Tibial nerve (tissue), 4 donors: ENCODE measurements around the gene TCFL5. TPM values are rescaled to one million over a fixed set of nuclear protein-coding genes. Genes with fewer than 3 reads are reported as not detected.

Experiments used
- DNase-seq, 2 donors: peaks; one replicate each; pipeline ENCODE4 v3.0.0-alpha.2; 2019; ENCODE audit warnings: low spot score in 2 of 2
- H3K27ac ChIP-seq, 4 donors: fragments of 200-600 bp; sonication (generic) in 3 of 4; one replicate each; pipeline ENCODE4 v1.5.1; 2017 to 2019; ENCODE audit warnings: mild to moderate bottlenecking in 1 of 4
- H3K27me3 ChIP-seq, 2 donors: fragments of 200-600 bp; sonication (generic) in 1 of 2; one replicate each; pipeline versions ENCODE4 v1.5.1 to v1.6.0; 2017 to 2019
- H3K36me3 ChIP-seq, 3 donors: fragments of 200-600 bp; sonication (generic); one replicate each; pipeline ENCODE4 v1.5.1; 2018 to 2019
- H3K4me1 ChIP-seq, 4 donors: fragments of 200-600 bp; sonication (generic) in 3 of 4; one replicate each; pipeline ENCODE4 v1.5.1; 2017 to 2019
- H3K4me3 ChIP-seq, 4 donors: fragments of 200-600 bp; sonication (generic) in 3 of 4; one replicate each; pipeline ENCODE4 v1.5.1; 2017 to 2019; ENCODE audit warnings: mild to moderate bottlenecking in 1 of 4, moderate library complexity in 1 of 4
- H3K9me3 ChIP-seq, 4 donors: fragments of 200-600 bp; sonication (generic) in 3 of 4; one replicate each; pipeline ENCODE4 v1.5.1; 2017 to 2019
- EP300 ChIP-seq, 2 donors: sonication (generic); formaldehyde crosslinking; IDR thresholded peaks; one replicate each; pipeline ENCODE4 v1.6.1; 2017; ENCODE audit warnings: antibody characterized with exemption in 2 of 2, mild to moderate bottlenecking in 1 of 2
- POLR2A ChIP-seq, 2 donors: fragments of 450-650 bp; IDR thresholded peaks; one replicate each; pipeline ENCODE4 v1.6.1; 2017; ENCODE audit warnings: antibody characterized with exemption in 2 of 2, mild to moderate bottlenecking in 2 of 2, moderate library complexity in 2 of 2
- WGBS, 2 donors: methylation state at CpG; one replicate each; pipeline ENCODE4 v1.1.5; 2018; 5-methylcytosine and 5-hydroxymethylcytosine counted together
- total RNA-seq, 4 donors: library from RNA; depleted of rRNA; stranded (reverse); fragments of >200 nt; gene quantifications; one replicate each; pipeline ENCODE4 v1.1.0, GENCODE V29; 2016
- TF ChIP-seq, protein P1 (sequence below), 5 experiments: fragments of 200-600 bp in 3 of 5; fragments of 450-650 bp in 2 of 5; sonication (generic) in 3 of 5; IDR thresholded peaks; one replicate each; pipeline ENCODE4 v1.5.1; 2016 to 2019; ENCODE audit warnings: antibody characterized with exemption in 5 of 5, mild to moderate bottlenecking in 3 of 5, moderate library complexity in 2 of 5

Gene TCFL5
- total RNA-seq, 4 donors from 2014 or later, result 9.8 to 25.1 (median 16.2) TPM

GRCh38 chr20:62826646-62827310 lies 34.8 kb downstream of the TCFL5 start:
- H3K4me3 ChIP-seq, result no peak overlapping the region
- peaks cover 0 to 33% (median 18%) of the 10 kb centered on the region in 4 donors for H3K4me1 ChIP-seq
- peak overlapping the region in 2 of 4 donors; percentile 78 to 87 for H3K27ac ChIP-seq
- TF ChIP-seq, protein P1, sequence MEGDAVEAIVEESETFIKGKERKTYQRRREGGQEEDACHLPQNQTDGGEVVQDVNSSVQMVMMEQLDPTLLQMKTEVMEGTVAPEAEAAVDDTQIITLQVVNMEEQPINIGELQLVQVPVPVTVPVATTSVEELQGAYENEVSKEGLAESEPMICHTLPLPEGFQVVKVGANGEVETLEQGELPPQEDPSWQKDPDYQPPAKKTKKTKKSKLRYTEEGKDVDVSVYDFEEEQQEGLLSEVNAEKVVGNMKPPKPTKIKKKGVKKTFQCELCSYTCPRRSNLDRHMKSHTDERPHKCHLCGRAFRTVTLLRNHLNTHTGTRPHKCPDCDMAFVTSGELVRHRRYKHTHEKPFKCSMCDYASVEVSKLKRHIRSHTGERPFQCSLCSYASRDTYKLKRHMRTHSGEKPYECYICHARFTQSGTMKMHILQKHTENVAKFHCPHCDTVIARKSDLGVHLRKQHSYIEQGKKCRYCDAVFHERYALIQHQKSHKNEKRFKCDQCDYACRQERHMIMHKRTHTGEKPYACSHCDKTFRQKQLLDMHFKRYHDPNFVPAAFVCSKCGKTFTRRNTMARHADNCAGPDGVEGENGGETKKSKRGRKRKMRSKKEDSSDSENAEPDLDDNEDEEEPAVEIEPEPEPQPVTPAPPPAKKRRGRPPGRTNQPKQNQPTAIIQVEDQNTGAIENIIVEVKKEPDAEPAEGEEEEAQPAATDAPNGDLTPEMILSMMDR (IDR thresholded peaks at IDR 0.05), result no peak
- TF ChIP-seq EP300 (IDR thresholded peaks at IDR 0.05), result no peak
- no peak for TF ChIP-seq POLR2A (IDR thresholded peaks at IDR 0.05)
- H3K9me3 ChIP-seq, result no peaks in the 10 kb centered on the region
- H3K27me3 ChIP-seq, result no peaks in the 10 kb centered on the region
- WGBS, 2 donors, result 81 to 85% methylated on average over 22 to 24 of the region's 24 CpGs
- H3K36me3 ChIP-seq, result peaks cover 0 to 57% (median 0%) of the 10 kb centered on the region in 3 donors
- DNase-seq, result no peak

GRCh38 chr20:62825986-62826645 lies 35.5 kb downstream of the TCFL5 start:
- H3K9me3 ChIP-seq, result no peaks in the 10 kb centered on the region
- WGBS, 2 donors, result 69 to 87% methylated on average over 17 to 26 of the region's 27 CpGs
- TF ChIP-seq POLR2A (IDR thresholded peaks at IDR 0.05), result no peak
- TF ChIP-seq, protein P1 (IDR thresholded peaks at IDR 0.05), result no peak
- no peak for TF ChIP-seq EP300 (IDR thresholded peaks at IDR 0.05)
- peaks cover 0 to 63% (median 0%) of the 10 kb centered on the region in 3 donors for H3K36me3 ChIP-seq
- peaks cover 0 to 26% (median 13%) of the 10 kb centered on the region in 4 donors for H3K4me1 ChIP-seq
- H3K27ac ChIP-seq, result peak overlapping the region; percentile 40 to 87 (median 62)
- DNase-seq, result no peak
- no peaks in the 10 kb centered on the region for H3K27me3 ChIP-seq
- no peak overlapping the region for H3K4me3 ChIP-seq

DNA sequence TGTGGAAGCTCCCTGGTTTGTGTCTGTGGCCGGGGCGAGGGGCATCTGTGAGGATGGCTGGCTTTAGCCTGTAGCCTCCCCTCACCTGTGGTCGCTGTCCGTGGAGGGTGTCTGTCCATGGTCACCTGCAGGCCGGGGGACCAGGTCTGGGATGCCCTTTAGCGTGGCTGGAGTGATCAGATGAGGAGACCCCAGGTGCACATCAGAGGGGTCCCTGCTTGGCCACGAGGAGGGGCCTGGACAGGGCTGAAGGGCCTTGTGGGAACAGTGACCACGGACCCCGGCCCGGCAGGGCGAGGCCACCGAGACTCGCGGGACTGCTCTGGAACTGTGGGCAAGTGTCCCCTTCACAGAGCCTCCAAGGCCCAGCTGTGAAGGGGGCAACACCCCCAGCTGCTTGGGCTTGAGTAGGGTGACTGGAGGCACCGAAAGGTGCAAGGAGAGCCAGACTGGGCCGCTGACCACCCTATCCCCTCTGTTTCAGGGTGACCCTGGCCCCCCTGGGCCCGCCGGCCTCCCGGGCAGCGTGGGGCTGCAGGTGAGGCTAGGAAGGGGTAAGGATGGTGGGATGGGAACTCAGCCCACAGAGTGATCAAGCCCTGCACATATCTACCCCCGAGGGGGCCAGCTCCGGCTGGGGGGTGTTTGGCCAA lies 36.2 kb downstream of the TCFL5 start:
- Histone ChIP-seq H3K9me3 (no peaks in the 10 kb centered on the region), H3K4me1 (peaks cover 0 to 28% (median 13%) of the 10 kb centered on the region in 4 donors), H3K36me3 (peaks cover 0 to 63% (median 0%) of the 10 kb centered on the region in 3 donors), H3K27ac (peak overlapping the region; percentile 40 to 87 (median 71)), H3K27me3 (no peaks in the 10 kb centered on the region), H3K4me3 (no peak overlapping the region)
- no peak for TF ChIP-seq EP300 (IDR thresholded peaks at IDR 0.05)
- no peak for TF ChIP-seq POLR2A (IDR thresholded peaks at IDR 0.05)
- TF ChIP-seq, protein P1 (IDR thresholded peaks at IDR 0.05), result no peak
- WGBS, 2 donors, result 81 to 87% methylated on average over 17 to 18 of the region's 22 CpGs
- no peak for DNase-seq

DNA sequence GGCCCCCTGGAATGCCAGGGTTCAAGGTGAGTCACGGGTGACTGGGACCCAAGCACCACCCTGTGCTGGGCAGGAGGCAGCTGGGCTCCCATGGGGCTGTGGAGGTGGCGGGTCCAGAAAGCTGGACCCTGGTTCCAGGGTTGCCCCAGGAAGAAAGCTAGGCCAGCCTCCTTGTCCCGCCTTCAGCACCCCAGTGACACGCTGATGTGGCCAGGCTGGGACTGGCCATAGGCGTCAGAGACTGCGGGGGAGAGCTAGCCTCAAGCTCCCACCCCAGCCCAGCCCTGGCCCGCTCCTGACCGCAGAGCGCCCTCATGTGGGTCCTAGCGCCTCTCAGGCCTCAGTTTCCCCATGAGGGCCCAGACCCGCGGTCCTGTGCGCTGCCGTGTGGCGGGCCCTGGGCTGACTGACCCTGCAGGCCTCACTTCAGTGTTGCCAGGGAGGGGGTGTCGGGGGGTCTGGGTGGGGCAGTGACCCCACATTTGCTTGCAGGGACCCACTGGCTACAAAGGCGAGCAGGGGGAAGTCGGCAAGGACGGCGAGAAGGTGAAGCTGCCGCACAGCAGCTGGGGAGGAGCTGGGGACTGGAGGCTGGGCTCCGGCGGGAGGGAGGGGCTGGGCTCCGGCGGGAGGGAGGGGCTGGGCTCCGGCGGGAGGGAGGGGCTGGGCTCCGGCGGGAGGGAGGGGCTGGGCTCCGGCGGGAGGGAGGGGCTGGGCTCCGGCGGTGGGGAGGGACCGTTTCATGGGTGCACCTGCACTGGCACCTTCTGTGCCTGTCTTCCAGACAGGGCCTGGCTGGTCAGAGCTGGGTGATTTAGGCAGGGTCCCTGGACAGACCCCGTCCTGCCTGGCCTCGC lies 36.9 kb downstream of the TCFL5 start:
- Histone ChIP-seq H3K4me3 (peak overlapping the region in 2 of 4 donors; percentile 18 to 45), H3K36me3 (peaks cover 0 to 57% (median 0%) of the 10 kb centered on the region in 3 donors), H3K4me1 (peaks cover 0 to 35% (median 21%) of the 10 kb centered on the region in 4 donors), H3K27ac (peak overlapping the region; percentile 64 to 87 (median 74)), H3K27me3 (no peaks in the 10 kb centered on the region), H3K9me3 (no peaks in the 10 kb centered on the region)
- WGBS, 2 donors, result 21 to 49% methylated on average over 4 to 8 of the region's 36 CpGs
- DNase-seq, result no peak
- TF ChIP-seq EP300 (IDR thresholded peaks at IDR 0.05), result no peak
- TF ChIP-seq POLR2A (IDR thresholded peaks at IDR 0.05), result no peak
- TF ChIP-seq, protein P1 (IDR thresholded peaks at IDR 0.05), result no peak
